HepG2 (cell line): ENCODE measurements around the gene HELZ. TPM values are rescaled to one million over a fixed set of nuclear protein-coding genes. Genes with fewer than 3 reads are reported as not detected.

Experiments
- BCL6 ChIP-seq: IDR thresholded peaks from 2 replicates; pipeline ENCODE4 v1.6.1; 2016; ENCODE audit warnings: missing genetic modification reagents, missing compliant biosample characterization
- BRD4 ChIP-seq: sonication (generic); formaldehyde crosslinking; IDR thresholded peaks from 2 replicates; pipeline ENCODE4 v1.4.0; 2020; ENCODE audit warnings: missing genetic modification reagents
- ETV5 ChIP-seq: IDR thresholded peaks from 2 replicates; pipeline ENCODE4 v1.6.1; 2018; ENCODE audit warnings: missing biosample characterization, missing genetic modification reagents, inconsistent platforms, borderline replicate concordance
- ETV6 ChIP-seq: sonication (generic); formaldehyde crosslinking; conservative IDR thresholded peaks from 2 replicates; pipeline ENCODE4 v1.4.0; 2020; ENCODE audit warnings: missing genetic modification reagents
- FOXA3 ChIP-seq: IDR thresholded peaks from 2 replicates; pipeline ENCODE4 v1.6.1; 2016; ENCODE audit warnings: missing genetic modification reagents, missing compliant biosample characterization
- FOXP4 ChIP-seq: sonication (generic); formaldehyde crosslinking; IDR thresholded peaks from 2 replicates; pipeline ENCODE4 v1.4.0; 2020; ENCODE audit warnings: missing genetic modification reagents
- HOXD1 ChIP-seq: sonication (generic); formaldehyde crosslinking; IDR thresholded peaks from 2 replicates; pipeline ENCODE4 v1.5.0; 2020; ENCODE audit warnings: missing genetic modification reagents
- KDM6A ChIP-seq: IDR thresholded peaks from 2 replicates; pipeline ENCODE4 v1.6.1; 2016; ENCODE audit warnings: low read depth
- PCBP2 ChIP-seq: fragments of 200-400 bp; formaldehyde crosslinking; optimal IDR thresholded peaks from 2 replicates; pipeline ENCODE3; 2018; ENCODE audit warnings: low read length, low read depth; ENCODE audit not compliant: poor library complexity, severe bottlenecking
- PREB ChIP-seq: sonication (generic); formaldehyde crosslinking; IDR thresholded peaks from 2 replicates; pipeline ENCODE4 v1.4.0; 2020; ENCODE audit warnings: missing genetic modification reagents
- SP4 ChIP-seq: sonication (generic); formaldehyde crosslinking; IDR thresholded peaks from 2 replicates; pipeline ENCODE4 v1.8.1; 2023; ENCODE audit warnings: mild to moderate bottlenecking, missing genetic modification reagents
- TEAD2 ChIP-seq: sonication (generic); formaldehyde crosslinking; IDR thresholded peaks from 2 replicates; pipeline ENCODE4 v1.9.0; 2021; ENCODE audit warnings: missing genetic modification reagents
- TGIF2 ChIP-seq: IDR thresholded peaks from 2 replicates; pipeline ENCODE4 v1.6.1; 2016; ENCODE audit warnings: control low read depth, missing compliant biosample characterization
- ZFP62 ChIP-seq: sonication (generic); formaldehyde crosslinking; IDR thresholded peaks from 2 replicates; pipeline ENCODE4 v1.4.0; 2020; ENCODE audit warnings: missing genetic modification reagents
- ZNF124 ChIP-seq: sonication (generic); formaldehyde crosslinking; IDR thresholded peaks from 2 replicates; pipeline ENCODE4 v1.4.0; 2020; ENCODE audit warnings: missing genetic modification reagents
- ZNF138 ChIP-seq: sonication (generic); formaldehyde crosslinking; IDR thresholded peaks from 2 replicates; pipeline ENCODE4 v1.5.0; 2020; ENCODE audit warnings: mild to moderate bottlenecking, low read depth, missing genetic modification reagents
- ZNF264 ChIP-seq: sonication (generic); formaldehyde crosslinking; IDR thresholded peaks from 2 replicates; pipeline ENCODE4 v1.4.0; 2020; ENCODE audit warnings: missing genetic modification reagents
- ZNF296 ChIP-seq: sonication (generic); formaldehyde crosslinking; conservative IDR thresholded peaks from 2 replicates; pipeline ENCODE4 v1.5.0; 2020; ENCODE audit warnings: mild to moderate bottlenecking, missing genetic modification reagents
- ZNF501 ChIP-seq: sonication (generic); formaldehyde crosslinking; IDR thresholded peaks from 2 replicates; pipeline ENCODE4 v1.5.1; 2020; ENCODE audit warnings: mild to moderate bottlenecking, moderate library complexity, missing genetic modification reagents
- ZNF768 ChIP-seq: sonication (generic); formaldehyde crosslinking; IDR thresholded peaks from 2 replicates; pipeline ENCODE4 v1.4.0; 2020; ENCODE audit warnings: missing genetic modification reagents
- ZNF788 ChIP-seq: sonication (generic); formaldehyde crosslinking; IDR thresholded peaks from 2 replicates; pipeline ENCODE4 v1.5.0; 2020; ENCODE audit warnings: mild to moderate bottlenecking, missing genetic modification reagents, borderline replicate concordance
- ZNF790 ChIP-seq: sonication (generic); formaldehyde crosslinking; IDR thresholded peaks from 2 replicates; pipeline ENCODE4 v1.8.0; 2022; ENCODE audit warnings: missing genetic modification reagents, mild to moderate bottlenecking, borderline replicate concordance
- ZNF816 ChIP-seq: sonication (generic); formaldehyde crosslinking; IDR thresholded peaks from 2 replicates; pipeline ENCODE4 v1.8.0; 2022; ENCODE audit warnings: missing genetic modification reagents, mild to moderate bottlenecking, borderline replicate concordance
- polyA plus RNA-seq, 8 experiments: library from polyadenylated mRNA; depleted of rRNA in 3 of 8; stranded (reverse) in 7 of 8; unstranded in 1 of 8; fragments of >200 nt; fragmentation: Illumina TruSeq in 4 of 8; extraction: Trizol in 4 of 8; gene quantifications; 2 replicates each; pipeline versions ENCODE4 v1.2.1 to v1.2.3, GENCODE V29; 2011 to 2016; ENCODE audit warnings: low read depth in 4 of 8, missing spikeins in 1 of 8, mixed read lengths in 1 of 8; ENCODE audit not compliant: insufficient read depth in 1 of 8
- total RNA-seq, 5 experiments: library from RNA; depleted of rRNA; stranded (reverse); fragments of >200 nt; fragmentation: Illumina TruSeq; extraction: Trizol; gene quantifications; 2 replicates each; pipeline ENCODE4 v1.2.3, GENCODE V29; 2016; ENCODE audit warnings: low read depth in 1 of 5
- TF ChIP-seq, protein P1 (sequence below): sonication (generic); formaldehyde crosslinking; IDR thresholded peaks from 2 replicates; pipeline ENCODE4 v1.5.0; 2020; ENCODE audit warnings: missing genetic modification reagents
- TF ChIP-seq, protein P2 (sequence below): sonication (generic); formaldehyde crosslinking; IDR thresholded peaks from 2 replicates; pipeline ENCODE4 v1.8.0; 2022; ENCODE audit warnings: missing genetic modification reagents, mild to moderate bottlenecking, moderate library complexity, borderline replicate concordance

The HELZ gene
- total and polyA plus RNA-seq, 2 of the 13 experiments (the other 11 are each of a cell fraction or from before 2014, with no cell fraction given): 35.3 to 52.4 TPM

DNA sequence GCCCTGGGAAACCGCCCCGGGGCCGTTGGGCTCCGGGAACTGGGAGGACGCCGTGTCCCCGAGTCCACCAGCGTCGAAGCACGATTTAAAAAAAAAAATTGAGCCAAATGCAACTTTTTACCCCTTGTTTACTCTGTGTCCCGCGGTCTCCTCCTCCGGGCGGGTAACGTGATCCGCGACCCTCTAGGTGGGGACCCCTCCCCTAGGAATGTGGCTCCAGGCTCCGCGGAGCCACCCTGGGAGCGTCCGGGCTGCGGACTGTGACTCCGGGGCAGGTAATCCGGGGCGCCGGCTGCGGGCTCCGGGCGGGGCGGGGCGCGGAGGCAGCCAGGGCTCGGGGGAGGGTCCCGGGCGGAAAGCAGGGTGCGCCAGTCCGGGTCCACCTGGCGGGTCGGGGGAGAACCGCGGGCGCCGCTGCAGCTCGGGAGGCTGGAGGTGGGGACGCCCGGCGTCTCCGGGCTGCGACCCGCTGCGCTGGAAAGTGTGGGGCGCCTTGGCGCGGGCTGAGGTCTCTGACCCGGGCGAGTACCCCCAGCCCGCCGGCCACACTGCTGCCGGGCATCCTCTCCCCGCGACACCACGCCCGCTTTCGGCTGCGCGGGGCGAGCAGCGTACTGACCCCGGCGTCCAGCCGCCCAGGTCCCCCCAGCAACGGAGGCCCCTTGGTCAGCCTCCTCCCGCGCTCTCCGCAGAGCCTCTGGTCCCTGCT is 852 bp upstream of the HELZ start (continued):
- TF ChIP-seq FOXP4 (CRISPR knock-in tag): peak; percentile 57
- TF ChIP-seq ZNF124 (CRISPR knock-in tag): no peak
- peak; percentile 31 for TF ChIP-seq BCL6
- TF ChIP-seq HOXD1 (CRISPR knock-in tag): no peak; the same call in 1 of the 2 replicates
- TF ChIP-seq PCBP2: no peak
- TF ChIP-seq BRD4 (CRISPR knock-in tag): peak; percentile 9; the same call in 1 of the 2 replicates
- TF ChIP-seq PREB: no peak
- peak; percentile 56; the same call in 1 of the 2 replicates for TF ChIP-seq TEAD2 (CRISPR knock-in tag)
- peak; percentile 27; the same call in 1 of the 2 replicates for TF ChIP-seq ETV5 (CRISPR knock-in tag)
- TF ChIP-seq, protein P1, sequence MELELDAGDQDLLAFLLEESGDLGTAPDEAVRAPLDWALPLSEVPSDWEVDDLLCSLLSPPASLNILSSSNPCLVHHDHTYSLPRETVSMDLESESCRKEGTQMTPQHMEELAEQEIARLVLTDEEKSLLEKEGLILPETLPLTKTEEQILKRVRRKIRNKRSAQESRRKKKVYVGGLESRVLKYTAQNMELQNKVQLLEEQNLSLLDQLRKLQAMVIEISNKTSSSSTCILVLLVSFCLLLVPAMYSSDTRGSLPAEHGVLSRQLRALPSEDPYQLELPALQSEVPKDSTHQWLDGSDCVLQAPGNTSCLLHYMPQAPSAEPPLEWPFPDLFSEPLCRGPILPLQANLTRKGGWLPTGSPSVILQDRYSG (CRISPR knock-in tag): peak; percentile 69
- peak; percentile 30; the same call in 1 of the 2 replicates for TF ChIP-seq ZNF296 (CRISPR knock-in tag)
- peak; percentile 46; the same call in 1 of the 2 replicates for TF ChIP-seq SP4 (CRISPR knock-in tag)
- TF ChIP-seq ZNF138 (CRISPR knock-in tag): 0 out of 2 replicates have a peak, but pooled peaks have one; percentile 20
- no peak for TF ChIP-seq ZNF816 (CRISPR knock-in tag)
- peak; percentile 33 for TF ChIP-seq ZNF788
- no peak for TF ChIP-seq TGIF2 (CRISPR knock-in tag)
- TF ChIP-seq ZNF501: peak; percentile 72; the same call in 1 of the 2 replicates
- 0 out of 2 replicates have a peak, but pooled peaks have one; percentile 0 for TF ChIP-seq ZNF768 (CRISPR knock-in tag)
- no peak for TF ChIP-seq KDM6A (CRISPR knock-in tag)
- peak; percentile 92 for TF ChIP-seq ZNF790 (CRISPR knock-in tag)
- TF ChIP-seq, protein P2, sequence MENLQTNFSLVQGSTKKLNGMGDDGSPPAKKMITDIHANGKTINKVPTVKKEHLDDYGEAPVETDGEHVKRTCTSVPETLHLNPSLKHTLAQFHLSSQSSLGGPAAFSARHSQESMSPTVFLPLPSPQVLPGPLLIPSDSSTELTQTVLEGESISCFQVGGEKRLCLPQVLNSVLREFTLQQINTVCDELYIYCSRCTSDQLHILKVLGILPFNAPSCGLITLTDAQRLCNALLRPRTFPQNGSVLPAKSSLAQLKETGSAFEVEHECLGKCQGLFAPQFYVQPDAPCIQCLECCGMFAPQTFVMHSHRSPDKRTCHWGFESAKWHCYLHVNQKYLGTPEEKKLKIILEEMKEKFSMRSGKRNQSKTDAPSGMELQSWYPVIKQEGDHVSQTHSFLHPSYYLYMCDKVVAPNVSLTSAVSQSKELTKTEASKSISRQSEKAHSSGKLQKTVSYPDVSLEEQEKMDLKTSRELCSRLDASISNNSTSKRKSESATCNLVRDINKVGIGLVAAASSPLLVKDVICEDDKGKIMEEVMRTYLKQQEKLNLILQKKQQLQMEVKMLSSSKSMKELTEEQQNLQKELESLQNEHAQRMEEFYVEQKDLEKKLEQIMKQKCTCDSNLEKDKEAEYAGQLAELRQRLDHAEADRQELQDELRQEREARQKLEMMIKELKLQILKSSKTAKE (CRISPR knock-in tag): peak; percentile 42; the same call in 1 of the 2 replicates
- no peak for TF ChIP-seq ZFP62 (CRISPR knock-in tag)
- no peak; the same call in 1 of the 2 replicates for TF ChIP-seq ZNF264 (CRISPR knock-in tag)
- TF ChIP-seq ETV6: no peak; the same call in 1 of the 2 replicates
- peak; percentile 77 for TF ChIP-seq FOXA3 (CRISPR knock-in tag)
